ENCODE measurements around the gene STAT1. TPM values are rescaled to one million over a fixed set of nuclear protein-coding genes. Genes with fewer than 3 reads are reported as not detected.
"Not testable (repeated sequence)": the region's sequence is repeated elsewhere in the genome, so short reads cannot be mapped to it uniquely, and the experiment has no call there.

Gene STAT1
- total RNA-seq, 1 donor from 2014 or later: 53.2 TPM

DNA sequence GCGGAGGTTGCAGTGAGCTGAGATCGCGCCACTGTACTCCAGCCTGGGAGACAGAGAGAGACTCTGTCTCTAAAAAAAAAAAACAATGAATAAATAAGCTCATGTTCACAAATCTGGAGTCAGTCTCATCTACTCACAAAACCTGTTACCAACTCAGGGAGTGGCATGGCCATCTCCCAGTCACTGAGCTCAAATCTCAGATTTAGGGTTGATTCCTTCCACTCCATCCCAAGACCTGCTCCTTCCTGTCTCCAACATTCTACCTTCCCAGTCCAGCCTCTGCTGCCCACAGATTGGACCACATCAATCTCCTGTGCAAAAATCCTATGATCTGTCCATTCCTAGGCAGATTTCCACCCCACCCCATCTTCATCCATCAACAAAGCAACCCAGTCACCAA is 1.6 kb downstream of the STAT1 start:
- intact Hi-C loops (cut with DNase I): loop anchor here (10.0 kb wide), 1 partner anchor 358 kb away; no protein-coding TSS in a partner anchor
- no peak for DNase-seq (ENCODE audit: low spot score)

DNA sequence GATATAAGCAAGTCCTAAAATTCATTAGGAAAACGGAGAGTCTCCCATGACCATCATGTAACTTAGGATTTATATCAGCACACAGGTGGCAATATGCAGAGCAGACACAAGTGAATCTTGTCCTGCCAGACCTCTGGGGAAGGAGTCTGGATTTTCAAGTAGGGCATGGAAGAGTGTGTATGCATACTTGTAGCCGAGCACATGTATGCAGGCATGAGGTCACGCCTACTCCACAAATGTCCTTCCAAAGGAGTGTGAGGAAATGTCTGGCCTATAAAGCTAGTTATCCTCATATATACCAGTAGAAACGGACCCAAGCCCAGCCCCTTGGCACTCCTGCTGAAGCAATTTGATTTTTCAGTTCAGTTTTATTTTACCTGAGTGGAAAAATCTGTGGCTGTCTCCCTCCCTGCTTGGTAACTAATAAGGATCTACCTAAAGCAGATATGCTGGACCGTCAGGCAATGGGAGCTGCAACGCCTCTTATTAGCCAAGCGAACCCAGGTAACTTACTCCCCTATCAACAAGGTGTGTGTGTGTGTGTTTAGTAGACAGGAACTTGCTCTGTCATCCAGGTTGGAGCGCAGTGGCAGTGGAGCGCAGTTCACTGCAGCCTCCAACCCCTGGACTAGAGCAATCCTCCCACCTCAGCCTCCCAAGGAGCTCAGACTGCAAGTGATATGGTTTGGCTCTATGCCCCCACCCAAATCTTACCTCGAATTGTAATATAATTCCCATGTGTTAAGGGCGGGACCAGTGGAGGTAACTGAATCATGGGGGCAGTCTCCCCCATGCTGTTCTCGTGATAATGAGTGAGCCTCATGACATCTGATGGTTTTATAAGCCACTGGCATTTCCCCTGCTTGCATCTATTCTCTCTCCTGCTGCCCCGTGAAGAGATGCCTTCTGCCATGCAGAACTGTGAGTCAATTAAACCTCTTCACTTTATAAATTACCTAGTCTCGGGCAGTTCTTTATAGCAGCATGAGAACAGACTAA is 2.8 kb downstream of the STAT1 start:
- intact Hi-C loops (cut with DNase I): loop anchor here (10.0 kb wide), 1 partner anchor 356 kb away; no protein-coding TSS in a partner anchor
- DNase-seq (ENCODE audit: low spot score): no peak

DNA sequence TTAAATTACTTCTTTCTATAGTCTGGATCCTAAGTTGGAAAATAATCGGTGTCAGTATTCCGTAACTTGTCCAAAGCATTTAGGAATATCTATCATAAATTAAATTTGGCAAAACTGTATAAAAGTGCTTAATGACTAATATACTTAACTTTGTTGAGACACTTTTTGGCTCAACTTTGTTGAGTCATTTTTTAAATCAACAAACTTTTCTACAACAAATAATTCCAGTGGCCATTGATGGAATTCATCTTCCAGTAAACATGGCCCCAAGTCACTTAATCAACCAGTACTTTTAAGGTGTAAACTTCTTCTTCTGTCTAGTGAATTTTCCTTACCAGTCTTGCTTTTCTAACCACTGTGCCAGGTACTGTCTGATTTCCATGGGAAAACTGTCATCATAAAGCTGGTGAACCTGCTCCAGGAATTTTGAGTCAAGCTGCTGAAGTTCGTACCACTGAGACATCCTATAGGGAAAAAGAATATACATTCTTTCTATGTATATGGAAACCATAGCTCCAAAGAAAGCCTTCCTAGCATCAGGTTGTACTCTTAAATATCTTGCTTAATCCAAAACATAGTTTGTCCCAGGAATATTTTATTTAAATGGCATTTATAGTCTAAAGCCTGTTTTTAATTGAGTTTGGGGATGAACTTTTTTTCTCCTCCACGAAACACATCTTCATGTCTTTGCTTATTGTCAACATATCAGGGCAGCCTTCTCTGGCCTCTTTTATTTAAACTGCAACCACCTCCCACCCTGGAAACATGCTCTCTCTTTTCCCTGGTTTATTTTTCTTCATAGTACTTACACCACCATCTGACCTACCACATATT is 4.2 kb downstream of the STAT1 start:
- intact Hi-C loops (cut with DNase I): loop anchor here (10.0 kb wide), 1 partner anchor 355 kb away; no protein-coding TSS in a partner anchor
- no peak for DNase-seq (ENCODE audit: low spot score)

DNA sequence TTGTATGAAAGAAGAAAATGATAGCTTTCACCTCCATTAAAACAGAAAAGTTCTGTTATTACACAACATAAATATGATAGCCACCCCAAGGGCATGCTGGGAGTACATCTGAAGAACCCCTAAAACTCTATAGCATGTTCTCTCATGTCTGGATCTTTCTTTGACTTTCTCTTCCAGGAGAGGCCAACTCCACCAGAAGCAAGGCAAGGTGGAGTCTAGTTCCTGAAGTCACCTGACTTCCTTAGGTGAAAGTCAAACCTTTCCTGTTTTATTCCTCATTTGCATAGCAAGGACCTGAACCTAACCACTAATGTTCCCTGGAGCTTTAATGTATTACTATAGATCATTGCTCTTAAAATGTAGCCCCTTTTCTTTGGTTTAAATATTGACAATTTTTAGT is 5.7 kb downstream of the STAT1 start:
- intact Hi-C loops (cut with DNase I): no loop called here
- DNase-seq (ENCODE audit: low spot score): no peak

DNA sequence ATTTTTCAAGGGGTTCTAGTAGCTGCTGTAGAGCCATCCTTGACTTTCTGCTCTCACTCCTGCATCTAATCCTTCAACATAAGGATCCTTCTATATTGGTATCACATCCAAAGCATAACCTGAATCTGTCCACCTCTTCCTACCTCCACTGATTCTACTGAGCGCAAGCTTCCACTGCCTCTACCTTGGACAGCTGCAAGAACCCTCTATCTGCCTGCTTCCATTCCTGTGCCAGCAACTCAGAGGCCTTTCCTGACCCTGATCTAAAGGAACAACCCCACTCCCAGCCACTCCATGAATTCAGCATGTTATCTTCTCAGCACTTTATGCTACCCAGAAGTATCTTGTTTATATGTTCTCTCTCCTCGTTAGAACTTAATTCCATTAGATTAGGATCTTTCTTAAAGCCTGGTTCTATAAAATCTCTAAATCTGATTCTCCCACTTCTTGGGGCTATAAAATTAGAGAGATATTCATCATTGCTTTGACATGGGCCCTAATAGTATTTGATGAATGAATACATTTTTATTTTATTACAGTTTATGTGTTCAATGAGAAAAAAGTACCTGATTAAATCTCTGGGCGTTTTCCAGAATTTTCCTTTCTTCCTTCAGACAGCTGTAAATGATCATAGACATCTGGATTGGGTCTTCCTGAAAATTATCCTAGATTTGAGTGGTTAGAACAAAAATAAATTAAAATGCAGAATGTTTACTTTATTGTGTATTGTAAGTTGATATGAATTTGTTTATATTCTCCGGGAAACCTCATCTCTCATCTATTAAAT is 6.8 kb downstream of the STAT1 start:
- intact Hi-C loops (cut with DNase I): no loop called here
- DNase-seq (ENCODE audit: low spot score): no peak

DNA sequence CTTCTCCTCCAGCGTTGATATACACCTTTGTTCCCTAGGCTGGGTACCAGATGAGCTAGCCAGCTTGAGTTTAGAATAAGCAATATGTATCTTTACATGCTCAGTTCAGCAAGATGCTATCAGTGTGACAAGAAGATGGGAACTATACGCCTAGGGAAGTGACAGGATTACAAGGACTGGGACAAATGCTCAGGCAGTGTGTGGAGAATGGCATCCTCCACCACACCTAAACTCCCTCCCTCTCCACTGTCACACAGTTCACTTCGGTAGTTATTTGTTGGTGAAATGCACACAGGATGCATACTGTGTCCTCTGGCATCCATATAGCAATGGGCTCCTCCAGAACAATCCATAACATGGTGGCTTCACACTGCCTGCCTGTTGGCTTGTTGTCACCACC is 7.7 kb downstream of the STAT1 start:
- DNase-seq (ENCODE audit: low spot score): no peak
- intact Hi-C loops (cut with DNase I): no loop called here

DNA sequence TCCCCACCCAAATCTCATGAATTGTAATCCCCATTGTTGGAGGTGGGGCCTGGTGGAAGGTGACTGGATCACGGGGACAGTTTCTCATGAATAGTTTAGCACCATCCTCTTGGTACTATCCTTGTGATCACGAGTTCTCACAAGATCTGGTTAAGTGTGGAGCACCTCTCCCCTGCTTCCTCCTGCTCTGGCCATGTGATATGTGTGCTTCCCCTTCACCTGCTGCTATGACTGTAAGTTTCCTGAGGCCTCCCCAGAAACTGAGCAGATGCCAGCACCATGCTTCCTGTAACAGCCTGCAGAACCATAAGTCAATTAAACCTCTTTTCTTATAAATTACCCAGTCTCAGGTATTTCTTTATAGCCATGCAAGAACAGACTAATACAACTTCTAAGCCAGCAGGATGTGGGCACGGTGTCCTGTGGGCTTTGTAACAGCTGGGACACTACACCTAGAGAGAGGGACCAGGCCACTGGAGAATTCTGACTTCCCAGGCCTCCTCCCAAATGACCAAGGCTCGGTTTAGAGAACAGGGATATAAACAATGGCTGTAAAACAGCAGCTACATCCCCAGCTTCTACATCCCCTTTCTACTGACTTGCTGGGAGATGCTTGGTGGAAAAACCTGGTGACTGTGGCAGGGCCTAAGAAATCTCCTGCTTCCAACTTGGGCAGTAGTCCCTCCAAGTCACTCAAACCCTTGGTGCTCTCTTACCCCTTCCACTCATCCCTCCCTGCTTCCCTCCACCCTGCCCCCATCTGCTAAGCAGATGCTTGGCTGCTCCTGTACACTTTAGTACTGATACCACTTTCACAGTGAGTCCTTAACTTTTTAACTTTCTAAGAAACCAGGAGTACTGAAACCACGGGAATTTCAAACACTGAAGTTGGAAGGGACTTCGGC is 10.3 kb downstream of the STAT1 start:
- DNase-seq (ENCODE audit: low spot score): no peak
- intact Hi-C loops (cut with DNase I): no loop called here

DNA sequence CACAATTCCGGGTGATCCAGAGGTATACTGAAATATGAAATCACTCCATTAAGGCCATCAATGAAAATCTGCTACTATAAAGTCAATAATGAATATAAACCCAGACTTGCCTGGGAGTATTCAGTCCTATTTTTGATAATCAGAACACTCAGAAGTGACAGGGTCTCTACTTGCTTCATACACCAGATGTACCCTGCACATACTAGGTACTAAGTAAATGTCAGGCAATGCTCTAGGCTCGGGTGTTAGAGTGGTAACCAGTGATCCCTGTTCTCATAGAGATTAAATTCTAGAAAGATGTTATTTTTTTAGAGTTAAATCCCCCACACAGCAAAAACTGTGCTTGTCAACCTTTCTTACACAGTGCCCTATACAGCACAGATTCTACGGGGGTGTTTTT is 12.3 kb downstream of the STAT1 start:
- DNase-seq (ENCODE audit: low spot score): no peak
- intact Hi-C loops (cut with DNase I): no loop called here

DNA sequence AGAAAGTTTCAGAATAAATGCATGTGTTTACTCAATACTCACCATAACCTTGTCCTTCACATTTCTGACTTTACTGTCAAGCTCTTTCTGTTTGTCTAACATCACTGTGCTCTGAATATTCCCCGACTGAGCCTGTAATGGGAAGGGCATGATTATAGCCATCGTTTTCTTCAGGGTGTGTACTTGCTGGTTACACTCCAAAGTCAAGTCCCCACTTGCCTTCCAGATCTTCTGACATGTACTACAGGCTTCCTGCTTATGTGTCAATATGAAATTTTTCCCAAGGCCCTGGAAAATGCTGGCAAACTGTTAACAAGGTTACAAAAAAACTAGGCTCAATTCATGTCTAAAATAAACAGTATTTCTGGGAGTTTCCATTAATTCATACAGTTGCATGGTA is 12.9 kb downstream of the STAT1 start:
- intact Hi-C loops (cut with DNase I): no loop called here
- DNase-seq (ENCODE audit: low spot score): no peak

DNA sequence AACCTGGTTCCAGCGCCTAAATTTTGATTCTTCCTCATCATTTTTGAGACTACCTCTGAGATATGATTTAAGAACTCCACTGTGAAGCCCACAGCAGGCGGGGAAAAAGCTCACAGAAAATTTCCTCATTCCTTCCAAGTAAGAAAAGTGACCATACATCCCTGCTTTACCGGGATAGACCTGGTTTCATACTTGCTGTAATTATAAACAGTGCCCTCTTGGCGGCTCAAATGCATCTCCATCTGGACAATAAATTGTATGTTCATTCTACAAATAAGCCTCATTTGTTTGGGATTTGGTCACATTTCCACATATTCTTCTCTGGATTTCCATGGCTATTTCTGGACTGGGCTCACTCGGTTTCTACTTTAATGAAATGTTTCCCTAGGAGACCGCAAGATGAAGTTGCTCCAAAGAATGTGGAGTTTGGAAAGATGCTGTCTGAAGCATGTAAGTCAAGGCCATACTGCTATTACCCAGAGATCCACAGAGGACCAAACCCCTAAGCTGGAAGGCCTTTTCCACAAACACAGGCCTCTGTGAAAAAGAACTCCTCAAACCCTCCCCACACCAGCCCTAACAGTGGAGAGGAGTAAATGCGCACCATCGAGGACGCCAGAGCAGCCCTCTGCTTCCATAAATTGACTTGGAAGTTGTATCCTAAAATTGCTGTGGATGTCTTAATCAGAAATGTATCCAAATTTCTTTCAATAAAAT is 13.9 kb downstream of the STAT1 start:
- intact Hi-C loops (cut with DNase I): no loop called here
- DNase-seq (ENCODE audit: low spot score): no peak

DNA sequence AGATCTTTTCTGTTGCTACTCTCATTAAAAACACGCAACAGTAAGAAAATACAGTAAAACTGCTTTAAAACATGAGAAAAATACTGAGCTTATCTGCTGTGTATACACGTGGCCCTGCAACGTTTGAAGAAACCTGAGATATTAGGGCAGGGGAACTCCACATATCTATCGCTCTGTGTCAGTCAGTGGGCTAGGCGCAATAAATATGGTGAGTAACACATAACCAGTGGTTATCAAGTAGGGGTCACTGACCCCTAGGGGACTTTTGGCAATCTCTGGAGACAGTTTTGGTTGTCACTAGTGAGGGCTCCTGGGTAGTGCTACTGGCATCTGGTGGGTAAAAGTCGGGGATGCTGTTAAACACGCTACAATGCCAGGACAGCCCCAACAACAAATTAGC is 14.9 kb downstream of the STAT1 start:
- no peak for DNase-seq (ENCODE audit: low spot score)
- intact Hi-C loops (cut with DNase I): no loop called here

DNA sequence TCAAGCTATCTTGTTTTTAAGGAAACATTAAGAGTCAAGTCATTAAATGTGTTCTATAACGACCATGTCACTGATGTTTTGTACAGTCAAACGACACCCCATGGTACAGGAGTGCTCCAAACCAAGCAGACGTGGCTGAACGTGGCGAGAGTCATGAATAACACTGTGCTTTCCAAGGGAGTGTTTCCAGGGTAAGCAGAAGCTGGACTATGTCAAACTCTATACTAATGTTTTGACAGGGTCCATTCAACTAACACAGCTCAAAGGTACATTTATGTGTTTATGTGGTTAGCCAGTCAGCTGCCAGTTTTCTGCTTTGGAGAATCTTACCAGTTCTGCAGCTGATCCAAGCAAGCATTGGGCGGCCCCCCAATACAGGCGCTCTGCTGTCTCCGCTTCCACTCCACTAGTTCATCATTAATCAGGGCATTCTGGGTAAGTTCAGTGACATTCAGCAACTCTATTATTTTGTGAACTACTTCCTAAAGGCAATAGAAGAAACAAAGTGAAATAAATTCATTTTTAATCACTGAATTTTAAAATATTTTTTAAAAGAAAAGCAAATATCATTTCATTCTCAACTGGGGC is 16.4 kb downstream of the STAT1 start:
- intact Hi-C loops (cut with DNase I): no loop called here
- DNase-seq (ENCODE audit: low spot score): no peak

DNA sequence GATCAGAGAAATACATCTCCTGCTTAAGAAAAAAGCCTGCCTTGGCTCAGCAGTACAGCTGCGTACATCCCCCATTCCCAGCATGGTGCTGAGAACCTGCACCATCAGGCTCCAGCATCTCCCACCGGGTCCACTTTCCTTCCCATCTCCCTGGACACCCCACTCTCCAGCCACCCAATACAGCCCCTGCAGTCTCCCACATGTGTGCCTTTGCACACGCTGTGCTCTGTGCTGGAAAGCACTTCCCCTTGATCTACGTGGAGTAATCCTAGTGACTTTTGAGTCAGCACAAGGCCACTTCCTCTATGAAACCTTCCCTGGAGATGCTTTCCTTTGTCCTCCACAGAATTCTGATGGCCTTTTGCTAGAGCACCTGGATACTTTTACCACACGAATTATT is 17.0 kb downstream of the STAT1 start:
- no peak for DNase-seq (ENCODE audit: low spot score)
- intact Hi-C loops (cut with DNase I): no loop called here

DNA sequence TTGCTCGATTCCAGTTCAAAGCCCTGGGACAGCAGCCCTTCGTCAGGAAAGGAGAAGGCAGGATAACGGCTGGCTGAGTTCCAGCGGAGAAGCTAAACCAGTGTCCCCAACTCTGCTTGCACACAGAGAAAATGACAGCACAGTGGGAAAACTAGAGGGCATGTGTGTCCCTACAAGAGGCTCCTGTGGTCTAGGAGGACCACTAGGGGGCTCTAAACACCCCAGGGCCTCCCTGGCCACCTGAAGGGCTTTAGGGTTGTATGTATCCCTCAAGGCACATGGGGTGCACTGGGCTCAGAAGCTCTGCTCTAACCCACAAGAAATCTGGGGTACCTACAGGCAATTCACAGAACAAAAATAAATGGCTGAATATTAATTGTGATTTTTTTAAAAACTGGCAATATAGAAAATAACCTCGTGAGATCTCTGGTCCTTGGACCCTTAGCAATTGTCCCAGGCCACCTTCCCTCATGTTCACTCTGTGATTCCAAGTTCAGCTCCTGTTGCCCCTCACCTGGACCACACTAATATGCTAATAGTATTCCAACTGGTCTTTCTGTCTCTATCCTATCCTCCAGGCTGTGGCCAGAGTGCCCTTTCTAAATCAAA is 17.5 kb downstream of the STAT1 start:
- intact Hi-C loops (cut with DNase I): no loop called here
- DNase-seq (ENCODE audit: low spot score): no peak

DNA sequence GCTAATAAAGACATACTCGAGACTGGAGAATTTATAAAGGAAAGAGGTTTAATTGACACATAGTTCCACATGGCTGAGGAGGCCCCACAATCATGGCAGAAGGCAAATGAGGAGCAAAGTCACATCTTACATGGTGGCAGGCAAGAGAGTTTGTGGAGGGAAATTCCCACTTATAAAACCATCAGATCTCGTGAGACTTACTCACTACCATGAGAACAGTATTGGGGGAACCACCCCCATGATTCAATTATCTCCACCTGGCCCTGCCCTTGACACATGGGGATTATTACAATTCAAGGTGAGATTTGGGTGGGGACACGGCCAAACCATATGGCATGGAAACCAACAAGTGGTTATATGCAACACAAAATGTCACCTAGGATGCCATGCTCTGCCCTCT is 18.7 kb downstream of the STAT1 start:
- DNase-seq (ENCODE audit: low spot score); intact Hi-C loops (cut with DNase I): not testable (repeated sequence)

DNA sequence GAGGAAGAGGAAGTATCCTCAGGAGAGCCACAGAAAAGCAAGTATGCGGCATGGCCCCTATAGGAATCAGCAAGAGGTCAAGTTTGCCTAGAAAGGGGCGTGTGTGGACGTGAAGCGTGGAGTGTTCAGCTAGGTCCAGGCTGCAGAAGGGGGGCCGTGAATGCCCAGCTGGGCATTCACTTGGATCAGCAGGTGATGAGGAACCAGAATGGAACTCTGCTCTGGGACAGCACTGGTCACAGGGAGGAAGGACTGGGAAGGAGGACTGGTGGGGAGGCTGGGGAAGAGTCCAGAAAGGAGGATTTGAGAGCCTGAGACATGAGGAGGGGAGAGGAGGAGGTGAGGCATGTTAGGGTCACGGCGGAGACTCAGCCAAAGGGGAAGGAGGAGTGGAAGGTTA is 19.8 kb downstream of the STAT1 start:
- DNase-seq (ENCODE audit: low spot score): no peak
- intact Hi-C loops (cut with DNase I): no loop called here

DNA sequence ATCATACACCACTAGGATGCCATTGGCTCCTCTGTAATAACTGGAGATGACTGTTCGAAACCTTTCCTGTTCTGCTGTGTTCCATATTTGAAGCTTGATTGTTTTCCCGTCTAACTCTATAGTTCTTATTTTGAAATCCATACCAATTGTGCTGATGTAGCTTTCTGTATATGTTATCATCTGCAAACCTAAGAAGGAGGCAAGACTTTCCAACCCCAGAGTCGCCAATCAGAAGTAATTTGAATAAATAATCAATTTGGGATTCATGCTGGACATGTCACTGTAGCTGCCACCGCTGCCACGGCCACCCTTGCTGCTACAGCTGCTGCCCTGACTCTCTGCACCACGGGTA is 20.7 kb downstream of the STAT1 start:
- DNase-seq (ENCODE audit: low spot score): no peak
- intact Hi-C loops (cut with DNase I): no loop called here
